Osteocyte (in vitro differentiated cells): Measurements from ENCODE around the gene SLC5A10. TPM values are rescaled to one million over a fixed set of nuclear protein-coding genes. Genes with fewer than 3 reads are reported as not detected.
A peak's percentile ranks its signal among the peaks of the same experiment; 100 is the strongest.
"Not testable (repeated sequence)": the region's sequence is repeated elsewhere in the genome, so short reads cannot be mapped to it uniquely, and the experiment has no call there.

Experiments used
- DNase-seq: peaks from one replicate; pipeline ENCODE4 v3.0.0; 2021; ENCODE audit warnings: mixed read lengths; ENCODE audit not compliant: unreplicated experiment; ENCODE audit errors: extremely low spot score
- H3K27ac Mint-ChIP-seq: one replicate; pipeline ENCODE4 v1.8.0; 2021; ENCODE audit warnings: mild to moderate bottlenecking, mixed read lengths; ENCODE audit not compliant: unreplicated experiment
- H3K27me3 Mint-ChIP-seq: one replicate; pipeline ENCODE4 v1.8.0; 2021; ENCODE audit warnings: mixed read lengths; ENCODE audit not compliant: unreplicated experiment
- H3K36me3 Mint-ChIP-seq: one replicate; pipeline ENCODE4 v1.8.0; 2021; ENCODE audit warnings: mixed read lengths; ENCODE audit not compliant: unreplicated experiment
- H3K4me1 Mint-ChIP-seq: one replicate; pipeline ENCODE4 v1.8.0; 2021; ENCODE audit warnings: mixed read lengths; ENCODE audit not compliant: unreplicated experiment
- H3K4me3 Mint-ChIP-seq: one replicate; pipeline ENCODE4 v1.8.0; 2021; ENCODE audit warnings: mild to moderate bottlenecking, moderate library complexity, mixed read lengths; ENCODE audit not compliant: unreplicated experiment
- H3K9me3 Mint-ChIP-seq: one replicate; pipeline ENCODE4 v1.8.0; 2021; ENCODE audit warnings: mixed read lengths; ENCODE audit not compliant: unreplicated experiment
- total RNA-seq: library from RNA; stranded (reverse); gene quantifications from 2 replicates; pipeline ENCODE4 v1.2.1, GENCODE V29; 2021

Gene SLC5A10
- total RNA-seq, 1 donor from 2014 or later = not detected

- not testable (repeated sequence) for H3K4me1 Mint-ChIP-seq, H3K27ac Mint-ChIP-seq, H3K4me3 Mint-ChIP-seq, DNase-seq, H3K36me3 Mint-ChIP-seq, H3K9me3 Mint-ChIP-seq, H3K27me3 Mint-ChIP-seq
These were observed 94.9 kb downstream of the SLC5A10 start, which contains the start of gene GRAP for GRCh38 chr17:19046782-19047375. TSS of gene GRAP (minus strand) at chr17:19046957. CDS start at chr17:19046926, 31 bp downstream.

DNA sequence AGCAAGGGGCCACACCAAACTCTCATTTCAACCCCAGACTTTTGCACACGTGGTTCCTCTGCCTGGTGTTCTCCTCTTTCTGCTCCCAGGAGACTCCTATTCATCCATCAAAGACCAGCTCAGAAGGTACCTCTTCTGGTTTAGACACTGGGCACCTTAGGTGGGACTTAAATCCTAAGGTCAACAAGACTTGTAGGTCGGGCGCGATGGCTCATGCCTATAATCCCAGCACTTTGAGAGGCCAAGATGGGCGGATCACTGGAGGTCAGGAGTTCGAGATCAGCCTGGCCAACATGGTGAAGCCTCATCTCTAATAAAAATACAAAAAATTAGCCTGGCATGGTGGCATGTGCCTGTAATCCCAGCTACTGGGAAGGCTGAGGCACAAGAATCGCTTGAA is 95.5 kb downstream of the SLC5A10 start:
- H3K36me3 Mint-ChIP-seq, H3K27me3 Mint-ChIP-seq, H3K9me3 Mint-ChIP-seq, H3K4me1 Mint-ChIP-seq, DNase-seq, H3K4me3 Mint-ChIP-seq, H3K27ac Mint-ChIP-seq: not testable (repeated sequence)

- not testable (repeated sequence) for H3K4me3 Mint-ChIP-seq, H3K27me3 Mint-ChIP-seq, DNase-seq, H3K36me3 Mint-ChIP-seq, H3K4me1 Mint-ChIP-seq, H3K27ac Mint-ChIP-seq, H3K9me3 Mint-ChIP-seq
These were observed 96.9 kb downstream of the SLC5A10 start for GRCh38 chr17:19048826-19049225.

DNA sequence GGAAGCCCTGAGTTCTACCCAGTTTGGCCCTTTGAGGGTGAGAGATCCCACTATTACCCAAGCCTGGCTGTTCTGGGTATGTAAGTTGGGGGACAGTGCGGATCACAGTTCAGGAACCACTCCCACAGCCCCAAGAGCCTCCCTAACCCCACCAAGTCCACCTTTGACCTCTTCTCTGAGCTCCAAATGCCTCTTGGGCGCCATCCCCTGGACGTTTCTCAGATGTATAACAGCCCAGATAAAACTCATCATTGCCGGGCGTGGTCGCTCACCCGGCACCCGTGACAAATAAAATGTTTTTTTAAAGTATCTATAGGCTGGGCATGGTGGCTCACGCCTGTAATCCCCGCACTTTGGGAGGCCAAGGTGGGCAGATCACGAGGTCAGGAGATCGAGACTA is 103.5 kb downstream of the SLC5A10 start:
- not testable (repeated sequence) for H3K4me1 Mint-ChIP-seq, DNase-seq, H3K36me3 Mint-ChIP-seq, H3K4me3 Mint-ChIP-seq, H3K9me3 Mint-ChIP-seq, H3K27me3 Mint-ChIP-seq, H3K27ac Mint-ChIP-seq

- peak; percentile 82 for DNase-seq
- not testable (repeated sequence) for H3K27me3 Mint-ChIP-seq, H3K4me1 Mint-ChIP-seq, H3K27ac Mint-ChIP-seq, H3K4me3 Mint-ChIP-seq, H3K36me3 Mint-ChIP-seq, H3K9me3 Mint-ChIP-seq
These were observed 110.2 kb downstream of the SLC5A10 start for GRCh38 chr17:19062009-19062717.

- H3K9me3 Mint-ChIP-seq, H3K4me1 Mint-ChIP-seq: not testable (repeated sequence)
- H3K27ac Mint-ChIP-seq = peak overlapping the region; percentile 94
These were observed 110.9 kb downstream of the SLC5A10 start for GRCh38 chr17:19062718-19063325.

DNA sequence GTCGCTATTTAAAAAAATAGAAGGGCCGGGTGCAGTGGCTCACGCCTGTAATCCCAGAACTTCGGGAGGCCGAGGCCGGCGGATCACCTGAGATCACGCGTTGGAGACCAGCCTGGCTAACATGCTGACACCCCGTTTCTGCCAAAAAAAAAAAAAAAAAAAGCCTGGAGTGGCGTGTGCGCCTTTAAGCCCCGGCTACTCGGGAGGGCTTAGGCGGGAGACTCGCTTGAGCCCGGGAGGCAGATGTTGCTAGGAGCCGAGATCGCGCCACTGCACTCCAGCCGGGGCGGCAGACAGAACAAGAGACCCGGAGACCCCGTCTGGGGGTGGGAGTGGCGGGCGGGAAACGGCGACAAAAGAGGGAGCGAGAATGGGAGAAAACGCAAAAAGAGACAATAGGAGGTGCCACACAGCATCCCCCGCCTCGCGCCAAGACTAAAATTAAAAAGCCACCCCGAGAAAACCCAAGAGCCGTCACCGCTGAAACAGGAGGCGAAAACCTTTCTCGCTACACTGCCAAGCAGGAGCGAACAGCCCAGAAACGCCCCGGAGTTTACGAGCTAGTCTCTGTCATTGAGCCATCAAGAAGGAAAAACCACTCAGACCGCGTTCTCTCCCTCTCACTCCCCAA is 111.5 kb downstream of the SLC5A10 start:
- Mint-ChIP-seq H3K4me3 (peak overlapping the region; percentile 72), H3K27ac (peak overlapping the region; percentile 94)
- peak; percentile 94 for DNase-seq
- H3K4me1 Mint-ChIP-seq, H3K27me3 Mint-ChIP-seq, H3K36me3 Mint-ChIP-seq, H3K9me3 Mint-ChIP-seq: not testable (repeated sequence)

More at GRCh38 chr17:19062718-19063325, 110.9 kb downstream of the SLC5A10 start:
- H3K36me3 Mint-ChIP-seq, DNase-seq, H3K27me3 Mint-ChIP-seq, H3K4me3 Mint-ChIP-seq: not testable (repeated sequence)

DNA sequence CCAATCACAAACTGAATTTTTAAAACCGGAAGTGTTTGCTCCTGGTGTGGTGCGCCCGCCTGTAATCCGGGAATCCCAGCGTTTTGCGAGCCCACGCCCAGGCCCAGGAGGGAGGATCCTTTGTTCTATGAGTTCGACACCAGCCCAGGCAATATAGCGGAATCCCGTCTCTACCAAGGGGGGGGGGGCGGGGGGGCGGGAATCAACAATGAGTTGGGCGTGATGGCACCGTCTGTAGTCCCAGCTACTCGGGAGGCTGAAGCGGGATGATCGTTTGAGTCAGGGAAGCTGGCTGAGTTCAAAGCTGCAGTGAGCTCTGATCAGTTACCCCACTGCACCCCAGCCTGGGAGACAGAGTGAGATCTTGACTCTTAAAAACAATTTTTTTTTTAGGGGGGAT is 112.4 kb downstream of the SLC5A10 start:
- H3K4me3 Mint-ChIP-seq, H3K27ac Mint-ChIP-seq, DNase-seq, H3K9me3 Mint-ChIP-seq, H3K27me3 Mint-ChIP-seq, H3K36me3 Mint-ChIP-seq, H3K4me1 Mint-ChIP-seq: not testable (repeated sequence)

DNA sequence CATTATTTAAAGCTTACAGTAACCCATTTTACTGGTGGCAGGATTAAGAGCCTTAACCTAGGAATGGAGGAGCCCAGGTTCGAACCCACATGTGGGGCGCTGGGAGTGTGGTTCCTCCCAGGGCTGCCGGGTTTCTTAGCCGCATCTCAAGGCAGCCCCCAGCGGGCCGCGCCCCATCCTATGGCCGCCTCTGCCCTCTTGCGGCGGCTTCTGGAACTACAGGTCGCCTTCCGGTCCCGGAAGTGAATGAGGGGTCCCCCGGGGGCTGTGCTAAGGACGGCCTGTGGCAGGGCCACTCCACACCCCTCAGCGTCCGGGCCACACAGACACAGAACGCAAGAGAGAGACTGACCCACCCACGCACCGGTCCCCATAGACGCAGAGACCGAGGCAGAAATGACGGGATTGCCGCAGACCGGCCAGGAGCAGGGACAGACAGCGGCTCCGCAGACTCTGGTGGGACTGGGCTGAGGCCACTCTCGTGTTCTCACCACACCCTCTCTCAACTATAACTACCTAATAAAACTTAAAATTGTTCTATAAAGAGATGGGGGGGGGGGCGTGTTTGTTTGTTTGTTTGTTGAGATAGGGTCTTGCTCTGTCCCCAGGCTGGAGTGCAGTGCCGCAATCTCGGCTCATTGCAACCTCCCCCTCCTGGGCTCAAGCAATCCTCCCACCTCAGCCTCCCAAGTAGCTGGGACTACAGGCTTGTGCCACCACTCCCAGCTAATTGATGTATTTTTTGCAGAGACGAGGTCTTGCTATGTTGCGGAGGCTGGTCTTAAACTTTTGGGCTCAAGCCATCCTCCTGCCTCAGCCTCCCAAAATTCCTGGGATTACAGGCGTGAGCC is 118.6 kb downstream of the SLC5A10 start:
- not testable (repeated sequence) for H3K36me3 Mint-ChIP-seq, DNase-seq, H3K27ac Mint-ChIP-seq, H3K4me1 Mint-ChIP-seq, H3K27me3 Mint-ChIP-seq, H3K4me3 Mint-ChIP-seq, H3K9me3 Mint-ChIP-seq
